ENCODE results near the gene ZNF575.

Gene ZNF575

DNA sequence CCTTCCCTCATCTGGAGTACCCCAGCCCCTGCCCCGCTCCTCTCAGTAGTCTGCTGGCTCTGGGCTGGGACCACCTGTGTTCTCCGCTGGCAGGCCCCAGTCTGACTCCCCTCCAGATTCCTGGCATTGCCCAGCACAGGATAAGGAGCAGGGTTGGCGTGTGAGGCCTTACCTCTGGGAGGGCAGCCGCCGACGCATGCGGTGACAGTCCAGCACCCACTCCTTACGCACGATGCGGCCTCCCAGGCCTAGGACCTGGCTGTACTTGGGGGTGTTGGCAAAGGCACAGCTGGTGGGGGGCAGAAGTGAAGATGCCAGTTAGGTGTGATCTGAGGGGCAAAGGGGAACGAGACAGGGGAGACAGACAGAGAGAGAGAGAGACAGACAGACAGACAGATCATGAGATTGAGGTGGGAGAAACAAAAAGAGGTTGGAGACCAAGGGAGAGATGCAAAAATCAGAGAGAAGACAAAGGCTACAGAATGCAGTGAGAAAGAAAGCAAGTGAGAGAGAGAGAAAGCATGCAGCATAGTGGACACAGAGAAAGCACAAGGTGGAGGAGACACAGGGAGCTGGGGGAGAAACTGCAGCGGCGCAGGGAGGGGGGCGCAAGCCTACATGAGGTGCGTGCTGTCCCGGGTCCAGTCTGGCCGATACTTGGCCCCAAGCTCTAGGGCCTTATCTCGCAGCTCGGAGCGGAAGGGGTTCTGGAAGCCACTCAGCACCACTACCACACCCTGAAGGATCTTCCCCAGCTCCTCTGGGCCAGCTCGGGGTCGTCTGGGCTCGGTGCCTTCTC lies 18.6 kb downstream of the ZNF575 start:
- no peak overlapping the region for H3K4me3 ChIP-seq (ENCODE audit: low read depth, low read length)
- H3K4me1 ChIP-seq (ENCODE audit: control insufficient read depth, insufficient read depth, low read length), result no peaks in the 10 kb centered on the region
- no peaks in the 10 kb centered on the region for H3K9me3 ChIP-seq (ENCODE audit: control insufficient read depth, insufficient read depth, low read length)
- no peak overlapping the region for H3K9ac ChIP-seq (ENCODE audit: low read depth, low read length)
- H3K27me3 ChIP-seq (ENCODE audit: control insufficient read depth, insufficient read depth, low read length), result no peaks in the 10 kb centered on the region
- peaks cover 36% of the 10 kb centered on the region for H3K36me3 ChIP-seq (ENCODE audit: control insufficient read depth, insufficient read depth, low read length)

DNA sequence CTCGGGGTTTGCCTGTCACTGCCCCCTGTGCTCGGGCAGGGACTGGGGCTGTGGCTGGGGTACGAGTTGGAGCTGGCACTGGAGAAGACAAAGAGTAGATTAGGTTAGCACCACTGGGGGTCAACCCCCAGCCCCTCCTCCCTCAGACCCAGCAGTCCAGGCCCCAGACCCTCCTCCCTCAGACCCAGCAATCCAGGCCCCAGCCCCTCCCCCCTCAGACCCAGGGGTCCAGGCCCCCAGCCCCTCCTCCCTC lies 19.1 kb downstream of the ZNF575 start:
- H3K4me1 ChIP-seq (ENCODE audit: control insufficient read depth, insufficient read depth, low read length), result no peaks in the 10 kb centered on the region
- H3K4me3 ChIP-seq (ENCODE audit: low read depth, low read length), result no peak overlapping the region
- no peaks in the 10 kb centered on the region for H3K9me3 ChIP-seq (ENCODE audit: control insufficient read depth, insufficient read depth, low read length)
- H3K36me3 ChIP-seq (ENCODE audit: control insufficient read depth, insufficient read depth, low read length), result peaks cover 36% of the 10 kb centered on the region
- no peak overlapping the region for H3K9ac ChIP-seq (ENCODE audit: low read depth, low read length)
- H3K27me3 ChIP-seq (ENCODE audit: control insufficient read depth, insufficient read depth, low read length), result no peaks in the 10 kb centered on the region

- H3K9ac ChIP-seq (ENCODE audit: low read depth, low read length), result no peak overlapping the region
- H3K9me3 ChIP-seq (ENCODE audit: control insufficient read depth, insufficient read depth, low read length), result no peaks in the 10 kb centered on the region
- H3K4me1 ChIP-seq (ENCODE audit: control insufficient read depth, insufficient read depth, low read length), result no peaks in the 10 kb centered on the region
- no peaks in the 10 kb centered on the region for H3K27me3 ChIP-seq (ENCODE audit: control insufficient read depth, insufficient read depth, low read length)
- peaks cover 34% of the 10 kb centered on the region for H3K36me3 ChIP-seq (ENCODE audit: control insufficient read depth, insufficient read depth, low read length)
- H3K4me3 ChIP-seq (ENCODE audit: low read depth, low read length), result no peak overlapping the region
Measured at GRCh38 chr19:43552616-43553015, 19.6 kb downstream of the ZNF575 start.

DNA sequence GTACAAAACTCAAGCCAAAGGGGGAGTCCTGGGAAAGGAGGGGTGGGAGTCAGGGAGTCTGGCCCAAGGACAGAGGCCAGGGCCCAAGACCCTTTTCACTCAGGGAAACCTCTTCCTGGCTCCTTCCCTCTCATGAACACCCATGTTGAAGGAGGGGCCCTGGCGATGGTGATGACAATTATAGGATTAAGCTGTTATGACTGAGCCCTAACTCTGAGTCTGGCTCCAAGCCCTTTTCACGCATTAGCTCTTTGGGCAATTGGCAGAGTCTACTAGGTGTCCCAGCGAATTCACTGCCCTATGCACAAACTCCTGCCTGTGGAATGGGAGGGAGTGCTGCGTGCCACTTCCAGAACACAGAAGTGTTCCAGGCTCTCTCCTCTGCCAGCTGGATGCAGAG lies 20.7 kb downstream of the ZNF575 start:
- no peak overlapping the region for H3K9ac ChIP-seq (ENCODE audit: low read depth, low read length)
- peaks cover 34% of the 10 kb centered on the region for H3K36me3 ChIP-seq (ENCODE audit: control insufficient read depth, insufficient read depth, low read length)
- H3K4me3 ChIP-seq (ENCODE audit: low read depth, low read length), result no peak overlapping the region
- H3K27me3 ChIP-seq (ENCODE audit: control insufficient read depth, insufficient read depth, low read length), result no peaks in the 10 kb centered on the region
- H3K9me3 ChIP-seq (ENCODE audit: control insufficient read depth, insufficient read depth, low read length), result no peaks in the 10 kb centered on the region
- H3K4me1 ChIP-seq (ENCODE audit: control insufficient read depth, insufficient read depth, low read length), result no peaks in the 10 kb centered on the region

DNA sequence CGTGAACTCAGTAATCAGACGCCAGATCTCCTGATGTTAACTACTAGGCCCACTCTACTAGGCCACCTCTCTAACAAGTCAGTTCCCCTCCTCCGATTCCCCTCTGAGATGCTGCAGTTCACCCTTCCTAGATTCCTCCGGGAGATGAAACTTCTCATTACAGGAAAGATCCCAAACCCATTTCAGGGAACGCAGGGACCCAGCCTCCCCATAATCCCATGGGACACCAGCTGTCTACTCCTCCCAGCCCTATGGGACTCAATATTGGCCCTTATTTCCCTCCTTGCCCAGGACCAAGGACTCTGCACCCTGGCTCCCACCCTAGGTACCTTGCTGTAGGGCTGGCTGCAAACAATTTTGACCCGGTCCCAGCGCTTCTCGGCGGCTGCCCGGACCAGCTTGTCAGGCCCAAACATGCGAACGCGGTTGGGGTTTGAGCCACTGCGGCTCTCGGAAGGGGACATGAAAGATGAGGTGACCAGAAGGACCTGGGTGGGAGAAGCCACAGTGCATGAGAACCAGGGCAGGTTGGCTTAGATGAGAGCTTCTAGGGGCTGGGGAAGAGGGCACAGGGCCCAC lies 21.4 kb downstream of the ZNF575 start:
- H3K9ac ChIP-seq (ENCODE audit: low read depth, low read length), result no peak overlapping the region
- H3K4me3 ChIP-seq (ENCODE audit: low read depth, low read length), result no peak overlapping the region
- H3K9me3 ChIP-seq (ENCODE audit: control insufficient read depth, insufficient read depth, low read length), result no peaks in the 10 kb centered on the region
- H3K36me3 ChIP-seq (ENCODE audit: control insufficient read depth, insufficient read depth, low read length), result peaks cover 34% of the 10 kb centered on the region
- no peaks in the 10 kb centered on the region for H3K27me3 ChIP-seq (ENCODE audit: control insufficient read depth, insufficient read depth, low read length)
- H3K4me1 ChIP-seq (ENCODE audit: control insufficient read depth, insufficient read depth, low read length), result no peaks in the 10 kb centered on the region

DNA sequence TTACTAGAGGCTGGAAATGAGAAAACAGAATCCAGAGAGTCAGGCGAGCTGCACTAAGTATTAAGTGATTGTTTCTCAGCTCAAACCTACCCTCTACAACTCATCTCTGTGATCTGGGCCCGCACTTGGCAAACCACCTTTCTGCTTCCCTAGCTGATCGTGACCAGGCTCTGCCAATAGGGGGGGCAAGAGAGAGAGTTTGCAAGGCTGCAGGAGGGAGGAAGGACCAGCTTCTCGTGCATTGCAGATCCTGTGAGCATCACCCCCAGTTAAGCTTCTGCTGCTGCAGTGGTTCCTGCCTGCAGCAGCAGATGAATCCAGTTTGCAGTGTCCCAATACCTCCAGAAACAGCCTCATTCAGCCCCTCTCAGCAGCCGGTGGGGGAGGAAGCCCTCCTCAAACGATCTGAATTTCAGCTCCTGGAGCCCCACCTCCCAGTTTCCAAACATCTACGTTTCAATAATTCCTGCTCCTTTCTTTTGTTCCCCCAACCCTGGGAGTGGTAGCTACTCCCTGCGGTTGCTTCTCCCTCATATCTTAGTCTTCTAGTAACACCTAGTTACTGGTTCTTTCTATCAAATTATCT lies 22.3 kb downstream of the ZNF575 start:
- no peaks in the 10 kb centered on the region for H3K9me3 ChIP-seq (ENCODE audit: control insufficient read depth, insufficient read depth, low read length)
- H3K9ac ChIP-seq (ENCODE audit: low read depth, low read length), result no peak overlapping the region
- no peaks in the 10 kb centered on the region for H3K4me1 ChIP-seq (ENCODE audit: control insufficient read depth, insufficient read depth, low read length)
- H3K36me3 ChIP-seq (ENCODE audit: control insufficient read depth, insufficient read depth, low read length), result peaks cover 29% of the 10 kb centered on the region
- no peaks in the 10 kb centered on the region for H3K27me3 ChIP-seq (ENCODE audit: control insufficient read depth, insufficient read depth, low read length)
- H3K4me3 ChIP-seq (ENCODE audit: low read depth, low read length), result no peak overlapping the region

DNA sequence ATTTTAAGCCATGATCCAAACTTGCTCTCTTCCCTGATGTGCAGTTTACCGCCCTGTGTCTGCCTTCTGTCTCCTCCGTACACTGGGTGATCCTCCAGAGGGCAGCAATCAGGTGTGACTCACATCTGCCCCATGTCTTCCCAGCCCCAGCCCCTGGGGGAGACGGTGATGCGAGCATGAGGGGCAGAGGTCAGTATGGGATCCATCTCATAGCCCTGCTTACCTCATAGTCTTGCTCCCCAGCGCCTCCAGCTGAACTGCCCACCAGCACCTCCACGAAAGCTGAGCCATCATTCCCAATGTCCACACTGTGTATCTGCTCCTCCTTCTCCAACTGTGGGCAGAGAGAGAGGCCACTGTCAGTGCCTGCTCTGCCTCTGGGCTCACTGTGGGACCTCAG lies 27.7 kb downstream of the ZNF575 start:
- Histone ChIP-seq H3K4me3 (ENCODE audit: low read depth, low read length) (no peak overlapping the region), H3K9me3 (ENCODE audit: control insufficient read depth, insufficient read depth, low read length) (no peaks in the 10 kb centered on the region), H3K9ac (ENCODE audit: low read depth, low read length) (no peak overlapping the region)

GRCh38 chr19:43561139-43561970 lies 28.4 kb downstream of the ZNF575 start:
- H3K36me3 ChIP-seq (ENCODE audit: control insufficient read depth, insufficient read depth, low read length), result peaks cover 12% of the 10 kb centered on the region
- no peak overlapping the region for H3K9ac ChIP-seq (ENCODE audit: low read depth, low read length)
- no peaks in the 10 kb centered on the region for H3K4me1 ChIP-seq (ENCODE audit: control insufficient read depth, insufficient read depth, low read length)
- H3K4me3 ChIP-seq (ENCODE audit: low read depth, low read length), result no peak overlapping the region
- H3K27me3 ChIP-seq (ENCODE audit: control insufficient read depth, insufficient read depth, low read length), result no peaks in the 10 kb centered on the region
- no peaks in the 10 kb centered on the region for H3K9me3 ChIP-seq (ENCODE audit: control insufficient read depth, insufficient read depth, low read length)

More for the DNA sequence above, 27.7 kb downstream of the ZNF575 start:
- Histone ChIP-seq H3K27me3 (ENCODE audit: control insufficient read depth, insufficient read depth, low read length) (no peaks in the 10 kb centered on the region), H3K4me1 (ENCODE audit: control insufficient read depth, insufficient read depth, low read length) (no peaks in the 10 kb centered on the region), H3K36me3 (ENCODE audit: control insufficient read depth, insufficient read depth, low read length) (peaks cover 12% of the 10 kb centered on the region)

GRCh38 chr19:43562226-43562697 lies 29.3 kb downstream of the ZNF575 start:
- H3K36me3 ChIP-seq (ENCODE audit: control insufficient read depth, insufficient read depth, low read length), result peaks cover 12% of the 10 kb centered on the region
- H3K27me3 ChIP-seq (ENCODE audit: control insufficient read depth, insufficient read depth, low read length), result no peaks in the 10 kb centered on the region
- no peaks in the 10 kb centered on the region for H3K4me1 ChIP-seq (ENCODE audit: control insufficient read depth, insufficient read depth, low read length)
- no peaks in the 10 kb centered on the region for H3K9me3 ChIP-seq (ENCODE audit: control insufficient read depth, insufficient read depth, low read length)
- no peak overlapping the region for H3K9ac ChIP-seq (ENCODE audit: low read depth, low read length)
- H3K4me3 ChIP-seq (ENCODE audit: low read depth, low read length), result no peak overlapping the region

GRCh38 chr19:43562698-43563241 lies 29.8 kb downstream of the ZNF575 start:
- H3K36me3 ChIP-seq (ENCODE audit: control insufficient read depth, insufficient read depth, low read length), result peaks cover 12% of the 10 kb centered on the region
- no peaks in the 10 kb centered on the region for H3K4me1 ChIP-seq (ENCODE audit: control insufficient read depth, insufficient read depth, low read length)
- no peak overlapping the region for H3K4me3 ChIP-seq (ENCODE audit: low read depth, low read length)
- H3K9ac ChIP-seq (ENCODE audit: low read depth, low read length), result no peak overlapping the region
- H3K9me3 ChIP-seq (ENCODE audit: control insufficient read depth, insufficient read depth, low read length), result no peaks in the 10 kb centered on the region
- H3K27me3 ChIP-seq (ENCODE audit: control insufficient read depth, insufficient read depth, low read length), result no peaks in the 10 kb centered on the region

GRCh38 chr19:43563816-43564457 lies 30.9 kb downstream of the ZNF575 start:
- Histone ChIP-seq H3K36me3 (ENCODE audit: control insufficient read depth, insufficient read depth, low read length) (peaks cover 12% of the 10 kb centered on the region), H3K4me3 (ENCODE audit: low read depth, low read length) (no peak overlapping the region), H3K27me3 (ENCODE audit: control insufficient read depth, insufficient read depth, low read length) (no peaks in the 10 kb centered on the region), H3K4me1 (ENCODE audit: control insufficient read depth, insufficient read depth, low read length) (no peaks in the 10 kb centered on the region), H3K9me3 (ENCODE audit: control insufficient read depth, insufficient read depth, low read length) (no peaks in the 10 kb centered on the region), H3K9ac (ENCODE audit: low read depth, low read length) (no peak overlapping the region)

Measured in iPS-15b (cell line).